Brain microvascular endothelial cell (primary cell): ENCODE measurements around the gene SLC38A9.
A peak's percentile ranks its signal among the peaks of the same experiment; 100 is the strongest.

ENCODE experiments used
- DNase-seq: peaks from one replicate; pipeline ENCODE4 v3.0.0-alpha.2; 2020
- H3K27ac ChIP-seq: fragments of 250-450 bp; sonication (Bioruptor Pico); 2 replicates; pipeline ENCODE4 v1.5.1; 2020; ENCODE audit warnings: mild to moderate bottlenecking, moderate library complexity
- H3K27me3 ChIP-seq: fragments of 250-450 bp; sonication (Bioruptor Pico); replicated peaks from 2 replicates; pipeline ENCODE4 v1.5.1; 2020; ENCODE audit warnings: mild to moderate bottlenecking
- H3K36me3 ChIP-seq: fragments of 250-450 bp; sonication (Bioruptor Pico); replicated peaks from 2 replicates; pipeline ENCODE4 v1.5.1; 2020; ENCODE audit warnings: mild to moderate bottlenecking
- H3K4me3 ChIP-seq: 2 replicates; pipeline ENCODE4 v1.5.1; 2011; ENCODE audit warnings: low read depth, mild to moderate bottlenecking, control low read depth, low read length, moderate library complexity
- CTCF ChIP-seq: IDR thresholded peaks from 2 replicates; pipeline ENCODE4 v1.5.1; 2011; ENCODE audit warnings: low read depth, mild to moderate bottlenecking, moderate library complexity, low read length, control low read depth, inconsistent platforms; ENCODE audit errors: missing control alignments
- in situ Hi-C: cut with HindIII; loops from 2 replicates; pipeline ENCODE4 v1.10.0; 2017; ENCODE audit warnings: low sequenced_read_pairs, low pct_ligation_motif_present

SLC38A9 gene

DNA sequence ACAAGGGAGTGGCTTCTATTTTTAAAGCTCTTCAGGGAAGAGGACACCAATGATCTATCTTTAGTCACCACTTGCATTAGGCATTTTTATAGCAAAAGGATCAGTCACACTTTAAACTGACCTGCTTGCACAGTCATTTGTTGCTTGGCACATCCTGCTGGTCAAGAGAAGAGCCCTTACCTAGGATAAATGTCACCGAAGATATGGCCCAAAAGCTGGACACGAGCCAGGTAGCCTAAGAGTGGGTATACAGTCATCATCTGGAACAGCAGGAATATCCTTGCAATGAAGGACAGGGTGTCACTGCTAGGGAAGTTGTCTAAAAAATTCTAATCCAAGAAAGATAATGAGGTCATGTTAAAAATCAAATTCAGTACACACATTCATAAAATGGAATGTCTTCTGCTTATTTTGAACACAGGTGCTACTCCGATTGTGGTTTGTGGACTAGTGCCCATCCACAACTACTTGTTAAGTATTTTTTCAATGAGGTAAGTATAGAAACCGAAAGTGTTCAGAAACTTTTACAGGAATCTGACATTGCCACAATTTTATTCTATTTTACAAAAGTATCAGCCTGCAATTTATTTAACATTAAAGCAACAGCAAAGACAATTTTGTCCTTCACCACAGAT lies 78.4 kb downstream of the SLC38A9 start:
- no peak for TF ChIP-seq CTCF
- DNase-seq = peak; percentile 15
- H3K4me3 ChIP-seq = no peak overlapping the region
- in situ Hi-C loops = no loop called here
- H3K27me3 ChIP-seq = no peaks in the 10 kb centered on the region
- H3K27ac ChIP-seq = peak overlapping the region; percentile 9
- no peaks in the 10 kb centered on the region for H3K36me3 ChIP-seq

- no peak for TF ChIP-seq CTCF
- in situ Hi-C loops = no loop called here
- no peaks in the 10 kb centered on the region for H3K27me3 ChIP-seq
- H3K27ac ChIP-seq = no peak overlapping the region
- H3K4me3 ChIP-seq = no peak overlapping the region
- H3K36me3 ChIP-seq = no peaks in the 10 kb centered on the region
- no peak for DNase-seq
These were observed 82.3 kb downstream of the SLC38A9 start for GRCh38 chr5:55629815-55630214.

DNA sequence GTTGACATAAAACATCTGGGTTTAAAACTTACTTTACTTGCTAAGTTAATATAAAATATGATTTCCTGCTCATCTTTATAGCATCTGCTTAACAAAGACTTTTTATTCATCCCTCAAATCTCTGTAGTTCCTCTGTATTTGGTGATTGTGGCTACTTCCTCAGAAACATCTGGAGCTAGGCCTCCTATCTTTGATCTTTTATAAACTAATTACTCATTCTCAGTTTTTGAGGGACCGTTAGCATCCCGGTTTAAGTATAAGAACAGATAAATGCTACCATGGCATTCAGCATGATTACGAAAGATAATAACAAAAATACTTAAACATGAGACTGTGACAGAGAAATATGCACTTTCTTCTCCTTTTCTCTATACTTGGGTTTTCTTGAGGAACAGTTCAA lies 85.3 kb downstream of the SLC38A9 start:
- no peak overlapping the region for H3K4me3 ChIP-seq
- H3K27ac ChIP-seq = no peak overlapping the region
- TF ChIP-seq CTCF = no peak
- DNase-seq = no peak
- H3K36me3 ChIP-seq = no peaks in the 10 kb centered on the region
- in situ Hi-C loops = no loop called here
- no peaks in the 10 kb centered on the region for H3K27me3 ChIP-seq

- in situ Hi-C loops = no loop called here
- DNase-seq = no peak
These were observed 86.2 kb downstream of the SLC38A9 start for GRCh38 chr5:55625913-55626312.

GRCh38 chr5:55625589-55625909 lies 86.6 kb downstream of the SLC38A9 start:
- in situ Hi-C loops = no loop called here
- DNase-seq = no peak

More at GRCh38 chr5:55625913-55626312, 86.2 kb downstream of the SLC38A9 start:
- no peak overlapping the region for H3K4me3 ChIP-seq
- no peak for TF ChIP-seq CTCF
- no peaks in the 10 kb centered on the region for H3K36me3 ChIP-seq
- H3K27ac ChIP-seq = no peak overlapping the region
- H3K27me3 ChIP-seq = no peaks in the 10 kb centered on the region

More at GRCh38 chr5:55625589-55625909, 86.6 kb downstream of the SLC38A9 start:
- no peak for TF ChIP-seq CTCF
- Histone ChIP-seq H3K27ac (no peak overlapping the region), H3K27me3 (no peaks in the 10 kb centered on the region), H3K4me3 (no peak overlapping the region), H3K36me3 (no peaks in the 10 kb centered on the region)
